GM12878 (cell line): ENCODE results near the gene PDIK1L.

Source experiments
- CREB1 ChIP-seq: IDR thresholded peaks from 2 replicates; pipeline ENCODE4 v1.6.1; 2012; ENCODE audit warnings: low read depth, mild to moderate bottlenecking, inconsistent platforms
- ESRRA ChIP-seq: IDR thresholded peaks from 2 replicates; pipeline ENCODE4 v1.6.1; 2012; ENCODE audit warnings: mild to moderate bottlenecking, low read length, improper control_type of control experiment
- FOXK2 ChIP-seq: fragments of 450-650 bp; IDR thresholded peaks from 2 replicates; pipeline ENCODE4 v1.6.1; 2017; ENCODE audit warnings: mild to moderate bottlenecking, moderate library complexity
- JUNB ChIP-seq: IDR thresholded peaks from 2 replicates; pipeline ENCODE4 v1.6.1; 2016; ENCODE audit warnings: antibody characterized with exemption, mild to moderate bottlenecking
- PML ChIP-seq: IDR thresholded peaks from 2 replicates; pipeline ENCODE4 v1.6.1; 2012; ENCODE audit warnings: low read length, inconsistent platforms
- POLR2AphosphoS5 ChIP-seq: IDR thresholded peaks from 2 replicates; pipeline ENCODE4 v1.6.1; 2011; ENCODE audit warnings: mild to moderate bottlenecking, low read length, inconsistent platforms
- RCOR1 ChIP-seq: conservative IDR thresholded peaks from 2 replicates; pipeline ENCODE4 v1.6.1; 2012; ENCODE audit warnings: low read depth, low read length, improper control_type of control experiment
- SP1 ChIP-seq: IDR thresholded peaks from one replicate; pipeline ENCODE4 v1.6.1; 2011; ENCODE audit warnings: low read depth, low read length
- SREBF2 ChIP-seq: IDR thresholded peaks from 2 replicates; pipeline ENCODE4 v1.6.1; 2012; ENCODE audit warnings: mild to moderate bottlenecking, low read length
- TF ChIP-seq, protein P1 (sequence below), 3 experiments: IDR thresholded peaks in 2 of 3; conservative IDR thresholded peaks in 1 of 3; 2 replicates each; pipeline ENCODE4 v1.5.1; 2011; ENCODE audit warnings: low read depth in 3 of 3, low read length in 3 of 3, mild to moderate bottlenecking in 3 of 3, control low read depth in 2 of 3, moderate library complexity in 2 of 3, inconsistent platforms in 1 of 3, mixed read lengths in 1 of 3; ENCODE audit not compliant: control insufficient read depth in 2 of 3, insufficient read depth in 1 of 3; ENCODE audit errors: extremely low read depth in 1 of 3
- TF ChIP-seq, protein P2 (sequence below): fragments of 150-350 bp; IDR thresholded peaks from 2 replicates; pipeline ENCODE4 v1.6.1; 2016; ENCODE audit warnings: low read depth, low read length

DNA sequence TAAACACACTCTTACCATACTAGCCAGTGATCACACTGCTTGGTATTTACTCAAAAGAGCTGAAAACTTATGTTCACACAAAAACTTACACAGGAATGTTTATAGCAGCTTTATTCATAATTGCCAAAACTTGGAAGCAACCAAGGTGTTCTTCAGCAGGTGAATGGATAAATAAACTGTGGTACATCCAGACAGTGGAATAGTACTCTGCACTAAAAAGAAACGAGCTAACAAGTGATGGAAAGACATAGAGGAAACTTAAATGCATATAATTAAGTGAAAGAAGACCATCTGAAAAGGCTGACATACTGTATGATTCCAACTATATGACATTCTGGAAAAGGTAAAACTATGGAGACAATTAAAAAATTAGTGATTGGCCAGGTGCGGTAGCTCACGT lies 20.7 kb upstream of the PDIK1L start:
- TF ChIP-seq, protein P1, sequence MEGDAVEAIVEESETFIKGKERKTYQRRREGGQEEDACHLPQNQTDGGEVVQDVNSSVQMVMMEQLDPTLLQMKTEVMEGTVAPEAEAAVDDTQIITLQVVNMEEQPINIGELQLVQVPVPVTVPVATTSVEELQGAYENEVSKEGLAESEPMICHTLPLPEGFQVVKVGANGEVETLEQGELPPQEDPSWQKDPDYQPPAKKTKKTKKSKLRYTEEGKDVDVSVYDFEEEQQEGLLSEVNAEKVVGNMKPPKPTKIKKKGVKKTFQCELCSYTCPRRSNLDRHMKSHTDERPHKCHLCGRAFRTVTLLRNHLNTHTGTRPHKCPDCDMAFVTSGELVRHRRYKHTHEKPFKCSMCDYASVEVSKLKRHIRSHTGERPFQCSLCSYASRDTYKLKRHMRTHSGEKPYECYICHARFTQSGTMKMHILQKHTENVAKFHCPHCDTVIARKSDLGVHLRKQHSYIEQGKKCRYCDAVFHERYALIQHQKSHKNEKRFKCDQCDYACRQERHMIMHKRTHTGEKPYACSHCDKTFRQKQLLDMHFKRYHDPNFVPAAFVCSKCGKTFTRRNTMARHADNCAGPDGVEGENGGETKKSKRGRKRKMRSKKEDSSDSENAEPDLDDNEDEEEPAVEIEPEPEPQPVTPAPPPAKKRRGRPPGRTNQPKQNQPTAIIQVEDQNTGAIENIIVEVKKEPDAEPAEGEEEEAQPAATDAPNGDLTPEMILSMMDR (IDR thresholded peaks at IDR 0.05 in 2 of 3, conservative IDR thresholded peaks at IDR 0.05 in 1 of 3; ENCODE audit: control insufficient read depth in 2 of 3, extremely low read depth in 1 of 3, insufficient read depth in 1 of 3, low read depth in 3 of 3, low read length in 3 of 3): no peak
- TF ChIP-seq JUNB: no peak
- TF ChIP-seq POLR2AphosphoS5: no peak
- TF ChIP-seq FOXK2: no peak
- no peak for TF ChIP-seq SP1
- no peak for TF ChIP-seq SREBF2
- no peak for TF ChIP-seq ESRRA
- no peak for TF ChIP-seq PML
- no peak for TF ChIP-seq CREB1
- TF ChIP-seq, protein P2, sequence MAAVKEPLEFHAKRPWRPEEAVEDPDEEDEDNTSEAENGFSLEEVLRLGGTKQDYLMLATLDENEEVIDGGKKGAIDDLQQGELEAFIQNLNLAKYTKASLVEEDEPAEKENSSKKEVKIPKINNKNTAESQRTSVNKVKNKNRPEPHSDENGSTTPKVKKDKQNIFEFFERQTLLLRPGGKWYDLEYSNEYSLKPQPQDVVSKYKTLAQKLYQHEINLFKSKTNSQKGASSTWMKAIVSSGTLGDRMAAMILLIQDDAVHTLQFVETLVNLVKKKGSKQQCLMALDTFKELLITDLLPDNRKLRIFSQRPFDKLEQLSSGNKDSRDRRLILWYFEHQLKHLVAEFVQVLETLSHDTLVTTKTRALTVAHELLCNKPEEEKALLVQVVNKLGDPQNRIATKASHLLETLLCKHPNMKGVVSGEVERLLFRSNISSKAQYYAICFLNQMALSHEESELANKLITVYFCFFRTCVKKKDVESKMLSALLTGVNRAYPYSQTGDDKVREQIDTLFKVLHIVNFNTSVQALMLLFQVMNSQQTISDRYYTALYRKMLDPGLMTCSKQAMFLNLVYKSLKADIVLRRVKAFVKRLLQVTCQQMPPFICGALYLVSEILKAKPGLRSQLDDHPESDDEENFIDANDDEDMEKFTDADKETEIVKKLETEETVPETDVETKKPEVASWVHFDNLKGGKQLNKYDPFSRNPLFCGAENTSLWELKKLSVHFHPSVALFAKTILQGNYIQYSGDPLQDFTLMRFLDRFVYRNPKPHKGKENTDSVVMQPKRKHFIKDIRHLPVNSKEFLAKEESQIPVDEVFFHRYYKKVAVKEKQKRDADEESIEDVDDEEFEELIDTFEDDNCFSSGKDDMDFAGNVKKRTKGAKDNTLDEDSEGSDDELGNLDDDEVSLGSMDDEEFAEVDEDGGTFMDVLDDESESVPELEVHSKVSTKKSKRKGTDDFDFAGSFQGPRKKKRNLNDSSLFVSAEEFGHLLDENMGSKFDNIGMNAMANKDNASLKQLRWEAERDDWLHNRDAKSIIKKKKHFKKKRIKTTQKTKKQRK: no peak
- TF ChIP-seq RCOR1: no peak
